Left lung (tissue), 10 donors: ENCODE data around the gene GMNC. TPM values are rescaled to one million over a fixed set of nuclear protein-coding genes. Genes with fewer than 3 reads are reported as not detected.
"Not testable (repeated sequence)": the region's sequence is repeated elsewhere in the genome, so short reads cannot be mapped to it uniquely, and the experiment has no call there.

Experiments used
- ATAC-seq: fragments of 200-7000 bp; cut with Tn5 transposase; one replicate; pipeline ENCODE4 v1.9.1; 2020; ENCODE audit warnings: moderate library complexity
- DNase-seq, 4 donors: peaks; one replicate each; pipeline ENCODE4 v3.0.0-alpha.2; 2013 to 2020
- H3K27ac ChIP-seq, 2 donors: fragments of 200-600 bp; sonication (generic) in 1 of 2; one replicate each; pipeline versions ENCODE4 v1.5.0 to v1.8.0; 2020 to 2021
- H3K27me3 ChIP-seq, 2 donors: fragments of 200-600 bp; sonication (generic) in 1 of 2; one replicate each; pipeline versions ENCODE4 v1.5.0 to v1.8.0; 2020 to 2021
- H3K36me3 ChIP-seq, 2 donors: fragments of 200-600 bp; sonication (generic) in 1 of 2; one replicate each; pipeline versions ENCODE4 v1.5.0 to v1.8.0; 2020 to 2021
- H3K4me1 ChIP-seq, 2 donors: fragments of 200-600 bp; one replicate each; pipeline ENCODE4 v1.8.0; 2021
- H3K4me3 ChIP-seq, 2 donors: fragments of 200-600 bp; sonication (generic) in 1 of 2; one replicate each; pipeline versions ENCODE4 v1.5.0 to v1.8.0; 2020 to 2021; ENCODE audit warnings: mild to moderate bottlenecking in 1 of 2
- H3K9me3 ChIP-seq, 2 donors: fragments of 200-600 bp; sonication (generic) in 1 of 2; one replicate each; pipeline versions ENCODE4 v1.5.0 to v1.8.0; 2020 to 2021
- CTCF ChIP-seq, 2 donors: fragments of 200-600 bp; sonication (generic) in 1 of 2; IDR thresholded peaks; one replicate each; pipeline versions ENCODE4 v1.5.0 to v1.8.0; 2021; ENCODE audit warnings: antibody characterized with exemption in 2 of 2
- intact Hi-C, 2 donors: fragments of 100-400 bp; cut with DNase I; formaldehyde crosslinking; loops; one replicate each; pipeline versions ENCODE4 v1.11.2 to v1.14.2; 2022
- polyA plus RNA-seq, 6 donors: library from polyadenylated mRNA; unstranded; fragments of 120-200 nt; gene quantifications; one replicate each; pipeline ENCODE4 v1.2.1, GENCODE V29; 2013; ENCODE audit not compliant: insufficient read length in 6 of 6
- total RNA-seq, 2 donors: library from RNA; stranded (reverse); fragmentation: NEBNext Ultra II Directional; extraction: Animal tissue kit (Norgen Biotek cat#: 25700); gene quantifications; one replicate each; pipeline ENCODE4 v1.2.1, GENCODE V29; 2021
- donor health status: DM: no; HTN: yes; CAD: no.
- donor health status: DM: no; HTN: no; CAD: no.

The GMNC gene
- total and polyA plus RNA-seq, 8 donors = 0.04 TPM; not detected in 7

DNA sequence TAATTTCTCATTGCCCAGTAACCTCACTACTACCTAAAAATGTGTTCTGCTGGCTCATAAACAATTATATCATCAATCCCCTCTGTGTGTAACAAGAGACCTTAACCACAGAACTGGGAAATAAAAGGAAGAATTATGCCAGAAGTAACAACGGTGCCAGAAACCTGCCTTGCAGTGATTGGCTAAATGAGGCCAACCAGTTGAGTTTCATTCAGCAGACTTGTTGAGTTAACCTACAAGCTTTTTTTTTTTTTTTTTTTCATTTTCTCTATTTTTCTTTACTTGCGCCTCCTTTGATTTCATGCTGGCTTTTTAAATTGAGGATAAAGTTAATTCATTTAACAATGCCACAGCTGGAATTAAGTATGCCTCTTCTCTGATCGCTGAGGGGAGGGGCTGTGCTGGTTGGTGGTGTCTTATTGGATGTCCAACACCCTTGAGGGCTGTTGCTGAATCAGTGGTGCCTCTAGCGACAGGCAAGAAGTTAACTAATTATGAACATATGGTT lies 30.0 kb upstream of the GMNC start:
- intact Hi-C loops = no loop called here
- ATAC-seq = no peak
- TF ChIP-seq CTCF (IDR thresholded peaks at IDR 0.05) = no peak
- Histone ChIP-seq H3K4me1 (no peaks in the 10 kb centered on the region), H3K4me3 (no peak overlapping the region), H3K27me3 (peaks cover 0 to 3% of the 10 kb centered on the region in 2 donors), H3K9me3 (peaks cover 0 to 25% of the 10 kb centered on the region in 2 donors), H3K36me3 (no peaks in the 10 kb centered on the region), H3K27ac (no peak overlapping the region)
- no peak for DNase-seq

- H3K27me3 ChIP-seq = peaks cover 2 to 3% of the 10 kb centered on the region in 2 donors
- TF ChIP-seq CTCF (IDR thresholded peaks at IDR 0.05) = no peak
- no peak overlapping the region for H3K27ac ChIP-seq
- intact Hi-C loops = loop anchor here in 1 of 2 donors (10.0 kb wide), 1 partner anchor 168 kb away; no protein-coding TSS in a partner anchor
- no peaks in the 10 kb centered on the region for H3K36me3 ChIP-seq
- DNase-seq = no peak
- H3K4me3 ChIP-seq = no peak overlapping the region
- no peak for ATAC-seq
- no peaks in the 10 kb centered on the region for H3K9me3 ChIP-seq
- H3K4me1 ChIP-seq = no peaks in the 10 kb centered on the region
Observed at GRCh38 chr3:190886945-190887344, 24.5 kb upstream of the GMNC start.

DNA sequence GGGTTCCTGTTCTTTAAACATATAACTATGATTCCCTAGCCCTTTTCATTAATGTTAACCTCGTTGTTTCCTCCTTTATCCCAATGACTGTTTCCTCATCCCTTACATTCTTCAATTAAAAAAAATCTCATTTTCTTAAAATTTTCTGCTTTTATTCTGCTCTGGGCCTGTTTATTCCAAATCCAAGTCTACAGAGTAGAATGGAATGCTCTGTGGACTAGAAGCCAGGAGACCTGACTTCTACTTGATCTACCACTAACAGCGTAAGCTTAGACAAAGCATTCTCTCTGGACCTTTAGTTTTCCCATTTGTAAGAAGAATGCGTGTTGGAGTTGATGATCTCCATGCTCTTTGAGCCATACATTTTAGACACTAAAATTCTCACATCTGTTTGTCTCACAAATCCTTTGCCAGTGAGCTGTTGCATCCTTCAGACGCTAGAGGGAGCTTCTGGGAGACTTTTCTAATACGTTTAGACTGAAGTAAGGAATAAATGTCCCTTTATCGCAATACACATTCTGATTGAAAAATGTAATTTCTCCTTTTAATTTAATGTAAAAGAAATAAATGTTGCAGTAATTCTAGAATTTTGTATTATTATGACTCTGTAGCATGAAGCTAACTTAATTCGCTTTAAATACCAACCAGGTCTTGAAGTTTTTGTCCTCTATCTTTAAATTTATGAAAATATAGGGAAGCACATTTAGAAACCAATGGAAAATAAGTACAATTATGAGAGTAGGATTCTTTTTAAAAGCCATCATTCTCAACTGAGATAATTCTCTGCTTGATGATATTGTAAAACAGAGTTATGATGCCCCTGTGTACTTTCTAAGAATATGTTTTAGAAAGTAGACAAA lies 21.7 kb upstream of the GMNC start:
- peak; percentile 74 to 79 for TF ChIP-seq CTCF (IDR thresholded peaks at IDR 0.05)
- Histone ChIP-seq H3K4me3 (no peak overlapping the region), H3K36me3 (no peaks in the 10 kb centered on the region), H3K27ac (no peak overlapping the region), H3K4me1 (no peaks in the 10 kb centered on the region), H3K9me3 (no peaks in the 10 kb centered on the region), H3K27me3 (peaks cover 2 to 3% of the 10 kb centered on the region in 2 donors)
- ATAC-seq (peak; percentile 59), DNase-seq (peak in 2 of 4 donors; percentile 23 to 53)
- intact Hi-C loops = loop anchor here in 1 of 2 donors (10.0 kb wide), 1 partner anchor 171 kb away; no protein-coding TSS in a partner anchor

- DNase-seq (no peak), ATAC-seq (no peak)
- no peak for TF ChIP-seq CTCF (IDR thresholded peaks at IDR 0.05)
- Histone ChIP-seq H3K27me3 (peaks cover 0 to 2% of the 10 kb centered on the region in 2 donors), H3K4me3 (no peak overlapping the region), H3K4me1 (no peaks in the 10 kb centered on the region), H3K27ac (no peak overlapping the region), H3K9me3 (no peaks in the 10 kb centered on the region), H3K36me3 (no peaks in the 10 kb centered on the region)
- intact Hi-C loops = loop anchor here in 1 of 2 donors (10.0 kb wide), 1 partner anchor 172 kb away; no protein-coding TSS in a partner anchor
Observed at GRCh38 chr3:190883141-190883540, 20.6 kb upstream of the GMNC start.

GRCh38 chr3:190877925-190878324 lies 15.4 kb upstream of the GMNC start:
- no peak overlapping the region for H3K27ac ChIP-seq
- DNase-seq = peak in 1 of 4 donors; percentile 52
- H3K9me3 ChIP-seq = no peaks in the 10 kb centered on the region
- ATAC-seq = no peak
- no peaks in the 10 kb centered on the region for H3K4me1 ChIP-seq
- H3K4me3 ChIP-seq = no peak overlapping the region
- intact Hi-C loops = no loop called here
- no peaks in the 10 kb centered on the region for H3K27me3 ChIP-seq
- no peak for TF ChIP-seq CTCF (IDR thresholded peaks at IDR 0.05)
- H3K36me3 ChIP-seq = no peaks in the 10 kb centered on the region

- DNase-seq, H3K4me3 ChIP-seq, H3K27me3 ChIP-seq, H3K4me1 ChIP-seq, ATAC-seq, H3K9me3 ChIP-seq, H3K27ac ChIP-seq, H3K36me3 ChIP-seq, intact Hi-C loops: not testable (repeated sequence)
Observed at GRCh38 chr3:190876433-190876832, 13.9 kb upstream of the GMNC start.

DNA sequence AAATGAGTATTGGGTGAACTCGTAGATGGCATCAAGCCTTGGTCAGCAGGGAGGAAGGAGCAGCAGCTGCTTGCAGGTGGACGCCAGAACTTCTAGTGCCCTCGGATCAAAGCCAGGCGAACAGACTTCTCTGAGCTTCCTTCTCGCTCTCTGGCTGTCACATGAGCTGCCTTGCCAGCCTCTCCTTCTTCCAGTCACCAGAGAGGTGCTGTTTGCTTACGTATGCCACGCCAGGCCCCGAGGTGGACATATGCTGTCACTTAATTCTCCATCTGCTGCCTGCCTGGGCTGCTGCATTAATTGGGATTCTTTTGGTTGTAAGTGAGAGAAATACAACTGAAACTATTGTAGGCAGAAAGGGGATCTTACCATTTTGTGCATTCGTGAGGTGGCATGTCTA lies 12.6 kb upstream of the GMNC start:
- H3K27me3 ChIP-seq, intact Hi-C loops, H3K4me3 ChIP-seq, H3K27ac ChIP-seq, H3K4me1 ChIP-seq, ATAC-seq, H3K36me3 ChIP-seq, H3K9me3 ChIP-seq: not testable (repeated sequence)
- DNase-seq = peak in 1 of 4 donors; percentile 14
